ENCODE measurements around the gene BOK.

Gene BOK

DNA sequence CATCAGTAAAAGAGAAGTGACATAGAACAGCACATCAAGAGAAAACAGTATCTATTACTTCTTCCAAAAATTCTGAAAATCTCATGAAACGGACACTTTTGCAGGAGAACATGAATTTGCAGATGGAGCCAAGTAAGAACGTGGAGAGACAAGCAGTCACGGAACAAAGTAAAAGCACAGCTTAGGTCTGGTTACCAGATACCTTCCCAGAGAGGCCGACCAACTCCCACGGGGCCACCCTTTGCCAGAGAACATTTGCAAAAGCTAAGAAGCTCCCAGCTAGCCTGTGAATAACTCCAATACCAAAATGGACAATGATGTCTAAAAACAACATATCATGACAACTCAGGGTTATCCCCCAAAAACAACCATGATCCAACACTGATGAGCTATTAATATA is 39.5 kb downstream of the BOK start:
- no peak for DNase-seq (ENCODE audit: low read depth in 1 of 2, low spot score in 1 of 2)

DNA sequence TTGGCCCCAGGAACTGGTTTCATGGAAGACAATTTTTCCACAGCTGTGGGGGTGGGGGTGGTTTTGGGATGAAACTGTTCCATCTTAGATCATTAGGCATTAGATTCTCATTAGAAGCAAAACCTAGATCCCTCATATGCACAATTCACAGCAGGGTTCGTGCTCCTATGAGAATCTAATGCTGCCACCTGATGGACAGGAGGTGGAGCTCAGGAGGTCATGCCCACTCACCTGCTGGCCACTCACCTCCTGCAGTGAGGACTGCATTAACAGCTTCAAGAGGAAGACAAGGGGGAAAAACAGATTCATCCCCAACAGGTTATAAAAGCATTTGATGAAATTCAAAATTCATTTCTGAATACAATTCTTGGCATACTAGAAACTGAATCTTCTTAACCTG is 39.9 kb downstream of the BOK start:
- DNase-seq (ENCODE audit: low read depth in 1 of 2, low spot score in 1 of 2): no peak

DNA sequence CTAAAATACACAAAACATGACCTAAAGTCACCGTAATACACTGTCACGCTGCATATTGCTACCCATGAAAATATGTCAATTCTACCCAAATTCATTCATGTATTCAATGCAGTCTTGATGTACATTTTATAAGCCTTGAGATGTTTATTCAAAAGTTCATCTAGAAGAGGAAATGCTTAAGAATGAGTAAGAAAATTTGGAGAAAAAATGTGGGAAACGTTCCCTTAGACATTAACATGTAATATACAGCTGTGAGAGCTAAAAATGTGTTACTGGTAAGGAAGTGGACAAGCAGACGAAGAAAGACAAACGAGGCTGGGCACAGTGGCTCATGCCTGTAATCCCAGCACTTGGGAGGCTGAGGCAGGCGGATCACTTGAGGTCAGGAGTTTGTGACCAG is 41.1 kb downstream of the BOK start:
- DNase-seq (ENCODE audit: low read depth in 1 of 2, low spot score in 1 of 2): no peak

DNA sequence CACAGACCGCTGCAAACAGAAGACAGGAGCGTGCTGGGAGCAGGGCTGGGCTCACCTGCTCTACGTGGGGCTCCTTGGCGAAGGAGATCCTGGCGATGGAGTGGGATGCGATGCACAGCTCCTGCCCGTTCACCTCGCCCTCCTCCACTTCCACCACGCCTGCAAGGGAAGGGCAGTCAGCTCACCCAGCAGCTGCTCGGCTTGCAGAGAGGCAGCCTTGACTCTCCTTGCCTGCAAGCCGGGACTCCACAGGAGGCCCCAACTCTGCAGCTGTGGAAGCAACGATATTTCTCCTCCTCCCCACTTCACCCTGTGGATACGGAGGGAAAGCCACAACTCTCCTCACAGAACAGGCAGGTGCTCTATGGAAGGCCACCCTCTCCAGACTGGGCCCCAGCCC is 43.3 kb downstream of the BOK start:
- no peak for DNase-seq (ENCODE audit: low read depth in 1 of 2, low spot score in 1 of 2)

DNA sequence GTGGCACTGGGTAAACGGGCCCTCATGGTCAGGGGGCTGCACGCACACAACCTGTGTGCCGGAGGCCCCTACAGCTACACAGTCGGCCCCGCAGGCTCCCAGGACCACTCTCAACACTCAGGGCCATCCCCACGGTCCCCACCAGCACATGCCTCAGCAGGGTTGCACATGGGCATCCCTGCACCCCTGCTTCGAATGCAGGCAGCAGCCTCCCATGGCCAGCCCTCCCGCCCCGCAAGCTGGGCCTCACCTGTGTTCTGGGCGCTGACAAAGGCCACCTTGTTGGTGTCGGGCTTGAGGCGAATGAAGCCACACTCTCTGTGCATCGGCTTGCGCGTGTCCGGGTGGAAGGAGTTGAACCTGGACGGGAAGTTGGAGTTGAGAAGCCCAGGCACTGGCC is 44.2 kb downstream of the BOK start:
- DNase-seq (ENCODE audit: low read depth in 1 of 2, low spot score in 1 of 2): no peak

DNA sequence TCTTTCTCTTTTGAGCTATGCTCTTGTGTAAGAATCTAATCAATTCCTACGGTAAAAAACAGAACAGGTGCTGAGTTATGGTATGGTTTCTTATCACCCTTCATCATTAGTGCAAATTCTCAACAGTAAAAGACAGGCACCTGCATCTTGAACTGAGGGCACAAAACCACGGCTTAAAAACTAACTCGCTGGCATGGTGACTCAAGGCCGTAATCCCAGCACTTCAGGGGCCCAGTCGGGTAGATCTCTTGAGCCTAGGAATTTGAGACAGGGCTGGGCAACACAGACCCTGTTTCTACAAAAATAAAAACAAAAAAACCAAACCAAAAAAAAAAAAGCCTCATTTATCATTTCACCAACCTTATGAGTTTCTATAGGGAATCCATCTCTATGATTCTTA is 45.1 kb downstream of the BOK start:
- no peak for DNase-seq (ENCODE audit: low read depth in 1 of 2, low spot score in 1 of 2)

DNA sequence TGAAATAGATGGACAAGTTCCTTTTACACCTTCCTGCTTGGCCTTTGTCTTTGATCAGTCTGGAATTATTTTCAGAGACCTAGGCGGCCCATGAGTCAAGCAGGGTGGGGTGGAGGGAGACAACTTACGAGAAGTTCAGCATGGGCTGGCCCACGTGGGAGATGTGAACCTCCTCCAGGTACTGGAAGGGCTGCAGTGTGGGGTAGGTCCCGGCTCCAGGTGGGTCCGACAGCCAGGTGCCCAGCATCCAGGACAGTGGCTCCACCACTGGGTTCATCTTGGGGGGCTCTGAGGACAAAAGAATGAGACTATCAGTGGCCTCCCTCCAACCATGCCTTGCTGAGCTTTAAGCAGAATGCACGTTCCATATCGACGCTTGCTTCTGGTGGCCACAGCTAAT is 47.6 kb downstream of the BOK start:
- DNase-seq (ENCODE audit: low read depth in 1 of 2, low spot score in 1 of 2): no peak

DNA sequence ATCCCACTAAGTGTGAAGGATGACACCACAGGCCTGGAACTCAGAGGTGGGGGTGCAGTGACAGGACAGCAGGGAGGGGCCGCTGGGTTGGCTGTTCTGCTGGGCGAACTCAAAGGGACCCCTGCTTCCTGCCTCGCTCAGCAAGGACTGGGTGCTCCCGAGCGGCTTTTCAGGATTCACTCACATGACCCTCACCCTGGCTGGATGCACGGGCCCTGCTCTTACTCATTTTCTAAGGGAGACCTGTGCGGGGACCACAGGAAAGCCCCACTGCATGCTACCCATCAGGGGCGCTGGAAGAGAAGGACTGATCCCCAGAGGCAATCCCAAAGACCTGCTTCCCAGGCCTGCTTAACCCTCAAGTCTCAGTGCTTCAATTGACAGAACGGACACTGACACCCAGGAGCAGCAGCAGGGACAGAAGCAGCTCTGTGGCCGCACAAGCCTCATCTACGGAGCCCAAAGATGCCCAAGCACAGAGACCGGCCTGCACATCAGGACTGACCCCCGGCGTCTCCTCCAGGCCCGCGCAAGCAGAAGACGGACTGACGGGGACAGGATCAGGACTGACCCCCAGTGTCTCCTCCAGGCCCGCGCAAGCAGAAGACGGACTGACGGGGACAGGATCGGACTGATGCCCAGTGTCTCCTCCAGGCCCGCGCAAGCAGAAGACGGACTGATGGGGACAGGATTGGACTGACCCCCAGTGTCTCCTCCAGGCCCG is 48.8 kb downstream of the BOK start:
- no peak for DNase-seq (ENCODE audit: low read depth in 1 of 2, low spot score in 1 of 2)

DNA sequence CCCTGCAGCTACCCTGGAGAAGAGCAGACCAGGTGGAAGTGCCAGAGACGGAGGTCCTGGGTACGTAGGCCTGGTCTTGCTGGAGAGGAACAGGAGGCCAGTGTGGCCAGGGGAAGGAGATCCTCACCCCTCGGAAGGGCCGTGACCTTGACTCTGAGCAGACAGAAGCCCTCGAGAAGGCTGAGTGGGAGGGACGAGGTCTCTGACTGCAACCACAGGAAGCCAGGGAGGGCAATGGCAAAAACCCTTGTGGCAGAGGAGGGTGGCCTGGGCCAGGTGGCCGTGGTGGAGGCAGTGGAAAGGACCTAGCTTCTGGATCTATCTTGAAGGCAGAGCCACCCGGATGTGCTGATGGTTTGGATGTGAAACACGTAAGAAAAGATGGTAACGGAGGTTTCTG is 50.3 kb downstream of the BOK start:
- DNase-seq (ENCODE audit: low read depth in 1 of 2, low spot score in 1 of 2): no peak

DNA sequence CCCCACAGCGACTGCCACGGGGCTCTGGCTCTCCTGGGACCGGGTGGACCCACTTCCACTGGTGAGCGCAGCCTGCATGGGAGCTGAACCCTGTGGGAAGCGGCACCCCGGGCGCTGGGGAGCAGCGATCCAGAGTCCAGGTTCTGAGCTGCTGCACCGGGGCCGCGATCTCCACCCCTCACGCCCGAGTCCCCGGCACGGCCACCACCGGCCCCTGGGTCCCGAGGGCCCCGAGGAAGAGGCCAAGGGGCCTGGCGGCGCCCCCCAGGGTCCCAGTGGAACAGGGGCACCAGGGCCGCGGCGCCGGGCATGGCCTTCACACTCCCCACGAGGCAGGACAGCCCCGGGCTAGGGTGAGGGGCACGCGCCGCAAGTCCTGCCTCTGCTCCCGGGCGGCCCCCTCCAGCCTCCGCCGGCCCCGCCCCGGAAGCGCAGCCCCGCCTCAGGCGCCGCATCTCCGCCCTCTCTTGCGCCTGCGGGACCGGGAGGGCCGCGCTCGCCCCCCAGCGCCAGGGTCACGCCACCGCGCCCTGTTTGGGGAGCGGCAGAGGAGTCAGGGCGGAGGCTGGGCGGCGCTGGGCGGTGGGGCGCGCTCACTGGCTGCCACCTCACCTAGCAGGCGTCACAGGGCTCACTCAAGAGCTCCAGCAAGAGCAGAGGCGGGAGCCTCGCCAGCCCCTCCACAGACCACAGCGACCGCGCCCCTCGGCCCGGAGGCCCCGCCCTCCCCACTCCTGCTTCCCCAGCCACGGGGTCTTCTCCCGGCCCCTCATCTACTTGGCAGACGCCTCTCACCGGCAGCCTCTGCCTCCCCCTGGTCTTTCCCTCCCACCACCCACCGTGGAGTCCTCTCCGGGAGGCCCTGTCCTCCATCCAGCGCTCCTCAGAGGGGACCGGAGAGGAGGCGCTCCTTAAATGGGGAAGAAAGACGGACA is 51.6 kb downstream of the BOK start:
- peak; percentile 74 to 84 for DNase-seq (ENCODE audit: low read depth in 1 of 2, low spot score in 1 of 2)

DNA sequence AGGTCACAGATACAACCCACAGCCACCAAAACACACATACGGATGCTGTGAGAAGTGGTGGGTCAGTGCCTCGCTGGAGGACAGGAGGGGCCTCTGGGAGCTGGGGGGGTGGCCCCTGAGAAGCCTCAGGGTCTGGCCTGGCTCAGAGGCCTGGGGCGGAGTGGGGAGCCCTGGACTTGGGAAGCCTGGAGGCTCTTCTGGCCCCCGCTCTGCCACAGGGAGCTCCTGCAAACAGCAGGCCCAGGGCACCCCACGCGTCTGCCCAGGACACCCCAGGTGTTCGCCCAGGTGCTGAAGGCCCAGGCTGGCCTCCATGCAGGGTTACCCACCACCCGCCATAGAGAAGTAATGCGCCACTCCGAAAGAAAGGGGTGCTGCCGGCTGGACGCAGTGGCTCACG is 52.5 kb downstream of the BOK start:
- no peak for DNase-seq (ENCODE audit: low read depth in 1 of 2, low spot score in 1 of 2)

DNA sequence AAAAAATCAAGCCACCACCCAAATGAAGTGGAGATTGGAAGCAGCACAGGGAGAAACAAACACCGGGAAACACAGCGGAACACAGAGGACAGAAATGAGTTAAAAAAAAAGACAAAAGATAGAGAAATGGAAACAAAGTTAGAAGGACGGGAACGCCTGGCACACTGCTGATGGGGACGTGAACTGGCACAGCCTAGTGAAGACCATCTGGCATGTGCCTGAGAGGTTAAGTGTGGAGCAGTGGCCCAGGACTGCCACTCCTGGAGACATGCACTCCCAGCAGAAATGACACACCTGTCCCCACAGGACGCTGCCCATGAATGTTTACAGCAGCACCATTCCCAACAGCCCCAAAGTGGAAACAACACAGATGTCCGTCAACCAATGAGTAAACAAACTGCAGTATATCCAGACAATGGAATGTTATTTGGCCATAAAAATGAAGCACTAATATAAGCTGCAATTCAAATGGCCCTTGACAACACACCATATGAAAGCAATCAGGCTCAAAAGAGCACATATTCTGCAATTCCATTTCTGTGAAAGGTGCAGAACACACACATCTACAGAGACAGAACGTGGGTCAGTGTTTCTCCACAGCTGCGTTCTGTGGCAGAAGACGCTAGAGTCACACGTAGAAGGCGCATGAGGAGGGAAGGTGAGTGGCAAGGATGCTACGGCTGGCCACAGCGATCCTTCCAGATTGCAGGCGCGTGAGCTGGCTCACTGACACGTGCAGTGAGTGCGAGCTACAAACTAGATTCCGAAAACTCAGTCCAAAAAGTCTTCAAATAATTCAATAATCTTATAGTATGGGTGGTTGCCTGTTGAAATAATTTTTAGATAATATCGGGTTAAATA is 53.8 kb downstream of the BOK start:
- no peak for DNase-seq (ENCODE audit: low read depth in 1 of 2, low spot score in 1 of 2)

DNA sequence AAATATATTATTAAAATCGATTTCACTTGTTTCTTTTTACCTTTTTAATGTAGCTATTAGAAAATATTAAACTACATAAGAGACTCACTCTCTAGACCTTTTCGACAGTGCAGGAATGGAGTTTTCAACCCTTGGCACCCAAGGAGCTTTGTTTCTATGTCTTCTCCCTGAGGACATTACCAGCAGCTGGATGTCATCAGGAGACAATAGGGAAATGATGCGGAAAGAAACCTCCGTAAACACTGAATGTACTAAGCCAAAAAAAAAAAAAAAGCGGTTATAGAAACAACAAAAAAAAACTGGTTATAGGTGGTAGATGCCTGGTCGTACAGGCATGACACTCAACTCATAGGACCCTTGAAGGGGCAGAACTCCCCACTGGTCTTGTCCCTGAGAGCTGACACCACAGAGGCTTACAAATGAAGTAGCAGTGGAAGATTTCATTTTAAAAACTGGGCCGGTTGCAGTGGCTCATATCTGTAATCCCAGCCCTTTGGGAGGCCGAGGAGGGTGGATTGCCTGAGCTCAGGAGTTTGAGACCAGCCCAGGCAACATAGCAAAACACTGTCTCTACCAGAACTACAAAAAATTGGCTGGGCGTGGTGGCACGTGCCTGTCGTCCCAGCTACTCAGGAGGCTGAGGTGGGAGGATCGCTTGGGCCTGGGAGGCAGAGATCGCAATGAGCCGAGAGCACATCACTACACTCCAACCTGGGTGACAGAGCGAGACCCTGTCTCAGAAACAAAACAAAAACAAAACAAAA is 54.7 kb downstream of the BOK start:
- DNase-seq (ENCODE audit: low read depth in 1 of 2, low spot score in 1 of 2): no peak

DNA sequence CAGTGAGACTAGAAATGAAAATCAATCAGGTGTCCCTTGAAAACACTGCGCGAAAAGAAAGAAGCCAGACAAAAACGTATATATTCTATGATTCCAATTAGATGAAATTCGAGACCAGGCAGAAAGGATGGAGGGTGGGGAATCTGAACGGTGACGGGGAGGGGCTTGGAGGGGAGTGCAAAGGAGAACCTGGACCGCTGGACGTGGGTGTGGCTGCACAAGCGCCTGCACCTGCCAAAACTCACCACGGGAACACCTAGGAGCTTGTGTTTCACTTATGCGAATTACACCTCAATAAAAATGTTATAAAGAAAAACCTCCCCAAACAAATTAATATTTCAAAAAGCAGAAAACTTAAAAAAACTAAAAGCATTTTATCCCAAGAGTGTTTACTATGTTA is 56.5 kb downstream of the BOK start:
- DNase-seq (ENCODE audit: low read depth in 1 of 2, low spot score in 1 of 2): no peak

DNA sequence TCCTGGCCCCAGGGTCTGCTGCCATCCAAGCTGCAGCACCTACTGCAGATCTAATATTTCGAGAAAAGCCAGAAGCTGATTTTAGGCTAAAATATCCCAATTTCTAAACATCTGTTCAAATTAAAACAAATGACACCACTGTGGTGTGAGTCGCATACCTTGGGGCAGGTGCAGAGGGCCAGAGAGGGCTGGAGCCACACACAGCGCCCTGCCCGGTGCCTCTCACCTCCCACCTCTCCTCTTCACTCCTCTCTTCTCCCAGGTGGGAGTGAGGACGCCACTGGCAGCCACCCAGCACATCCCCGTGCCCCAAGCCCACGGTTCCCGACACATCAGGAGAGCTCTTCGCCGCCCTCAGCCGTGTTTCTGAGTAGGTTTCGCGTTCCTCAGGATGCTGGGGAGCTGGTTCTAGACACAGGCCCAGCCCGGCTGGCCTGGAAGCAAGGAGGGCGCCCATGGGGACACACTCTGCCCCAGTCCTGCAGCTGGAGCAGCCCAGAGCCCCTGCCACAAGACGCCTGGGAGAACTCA is 57.0 kb downstream of the BOK start:
- no peak for DNase-seq (ENCODE audit: low read depth in 1 of 2, low spot score in 1 of 2)

DNA sequence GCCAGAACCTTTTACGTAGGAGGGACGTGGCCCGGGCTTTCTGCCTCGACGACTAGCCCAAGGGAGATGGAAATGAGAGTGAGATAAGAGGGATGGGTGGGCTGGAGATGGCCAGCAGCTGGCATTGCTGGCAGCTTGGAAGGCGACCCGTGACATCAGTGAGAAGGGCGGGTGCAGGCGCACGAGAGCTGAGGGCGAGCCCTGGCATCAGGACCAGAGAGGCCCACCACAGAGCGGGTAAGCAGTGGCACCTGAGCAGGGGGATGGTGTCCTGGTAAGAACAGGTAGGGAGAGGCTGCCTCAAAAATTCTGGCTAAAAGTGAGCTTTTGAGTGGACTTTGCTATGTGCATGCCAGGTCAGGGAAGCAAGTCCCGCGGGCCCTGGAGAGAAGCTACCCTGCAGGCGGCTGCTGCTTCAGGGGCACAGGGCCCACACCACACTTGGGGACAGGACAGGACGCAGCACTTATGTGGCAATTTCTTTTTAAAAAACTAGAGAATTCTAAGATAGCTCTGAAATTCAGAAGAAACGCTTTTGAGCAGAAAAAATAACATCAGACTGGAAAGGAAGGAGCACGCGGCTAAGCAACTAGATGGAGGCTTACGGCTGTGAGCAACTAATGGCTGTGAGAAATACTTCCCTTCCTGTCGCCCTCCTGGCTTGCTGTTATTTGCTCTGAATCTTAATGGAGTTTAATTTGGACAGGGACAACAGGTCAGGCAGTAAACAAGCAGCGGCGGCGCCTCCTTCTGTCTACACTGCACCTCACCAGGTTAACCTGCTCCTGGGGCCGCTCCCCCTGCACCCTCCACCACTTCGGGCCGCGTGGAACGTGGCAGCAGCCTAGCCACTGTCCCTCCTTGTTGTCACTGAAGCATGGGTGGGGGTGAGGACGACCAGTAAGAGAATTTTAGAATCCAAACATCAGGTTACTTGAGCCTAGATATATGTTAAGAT is 57.9 kb downstream of the BOK start:
- no peak for DNase-seq (ENCODE audit: low read depth in 1 of 2, low spot score in 1 of 2)

DNA sequence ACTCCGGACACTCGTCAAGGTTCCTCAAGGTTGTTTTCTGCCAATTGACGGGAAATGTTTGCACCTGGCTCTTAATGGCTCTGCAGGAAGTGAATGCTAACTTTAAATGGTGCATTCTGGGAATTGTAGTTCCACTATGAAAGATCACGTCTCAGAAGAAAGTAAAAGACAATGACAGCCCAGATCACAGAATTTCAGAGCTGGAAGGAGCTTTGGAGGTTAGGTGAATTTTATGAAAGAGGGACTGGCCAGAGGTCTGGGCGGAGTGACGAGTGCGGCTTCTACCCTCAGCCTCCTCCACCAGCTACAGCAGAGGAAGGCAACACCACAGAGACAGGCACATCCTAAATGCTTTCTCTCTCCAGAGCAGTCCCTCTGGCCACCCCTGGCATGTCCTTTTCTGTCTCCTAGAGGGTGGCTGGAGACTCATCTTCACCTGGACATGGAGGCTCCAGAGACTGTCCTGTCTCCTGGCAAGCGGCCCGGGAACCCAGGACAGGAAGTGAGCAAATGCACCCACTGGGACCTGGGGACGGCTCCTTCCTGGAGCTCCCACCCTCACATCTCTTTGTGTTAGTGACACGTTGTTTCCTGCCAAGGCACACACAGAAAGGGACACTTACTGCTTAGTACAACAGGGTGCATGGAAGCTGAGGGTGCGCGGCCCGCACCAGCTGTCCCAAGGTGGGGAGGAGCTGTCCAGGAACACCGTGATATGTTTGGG is 59.0 kb downstream of the BOK start:
- no peak for DNase-seq (ENCODE audit: low read depth in 1 of 2, low spot score in 1 of 2)

DNA sequence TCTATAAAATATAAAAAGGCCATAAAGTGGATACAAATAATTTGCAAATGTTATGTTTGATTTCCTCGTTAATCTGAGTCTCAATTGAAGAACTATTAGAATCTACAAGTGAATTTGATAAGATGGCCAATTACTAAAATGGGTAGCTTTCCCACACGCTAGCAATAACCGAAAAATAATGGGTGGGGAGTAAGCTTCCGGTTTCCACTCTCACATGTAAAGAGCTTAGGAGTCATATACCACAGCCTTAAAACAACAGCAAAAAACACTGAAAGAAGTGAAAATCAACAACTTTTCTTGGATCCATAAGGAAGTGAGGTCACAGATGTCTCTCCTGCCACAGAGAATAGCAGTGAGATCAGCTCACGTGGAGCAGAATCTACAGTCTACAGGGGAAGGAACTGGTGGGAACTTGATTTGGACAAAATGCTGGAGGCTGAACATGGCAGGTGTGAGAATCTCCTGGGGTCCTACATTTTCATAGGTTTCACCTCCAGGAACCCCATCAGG is 59.8 kb downstream of the BOK start:
- DNase-seq (ENCODE audit: low read depth in 1 of 2, low spot score in 1 of 2): no peak

DNA sequence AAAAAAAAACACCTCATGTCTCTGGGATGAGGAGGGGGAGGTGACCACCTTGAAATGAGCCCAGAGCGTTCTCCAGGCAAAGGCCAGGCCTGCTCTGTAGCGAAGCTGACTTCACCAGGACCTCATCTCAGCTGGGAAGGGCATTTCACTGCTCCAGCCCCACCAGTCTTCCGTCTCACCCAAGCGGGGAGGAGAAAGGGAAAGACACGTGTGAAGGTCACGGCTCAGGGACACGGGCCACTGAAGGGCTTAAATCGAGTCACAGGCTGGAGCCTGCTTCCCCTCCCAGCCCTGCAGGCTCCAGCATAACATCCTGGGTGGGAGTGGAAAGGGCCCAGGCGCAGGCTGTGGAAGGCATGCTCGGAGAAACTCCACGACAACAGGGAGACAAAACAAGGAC is 60.3 kb downstream of the BOK start:
- no peak for DNase-seq (ENCODE audit: low read depth in 1 of 2, low spot score in 1 of 2)

All from activated T-helper 1 cell treated with anti-CD3 and anti-CD28 coated beads, Interleukin-2, amount 50 U/mL, for 16 hours (primary cell).